A673 (cell line): ENCODE results near the gene RPL26.

Experiments
- CTCF ChIP-seq: fragments of 300-800, 200-600 bp; sonication (generic); conservative IDR thresholded peaks from 2 replicates; pipeline ENCODE4 v1.5.1; 2017; ENCODE audit warnings: low read depth, mild to moderate bottlenecking, antibody characterized with exemption, low read length, moderate library complexity, mixed read lengths
- EZH2 ChIP-seq: fragments of 200-600 bp; sonication (generic); IDR thresholded peaks from 2 replicates; pipeline ENCODE4 v1.6.1; 2017; ENCODE audit warnings: borderline replicate concordance, low read depth, mild to moderate bottlenecking, mixed read lengths, antibody characterized with exemption, low read length; ENCODE audit not compliant: poor library complexity, severe bottlenecking

GRCh38 chr17:8338753-8339140 is 44.2 kb downstream of the RPL26 start:
- TF ChIP-seq CTCF (no peak), EZH2 (no peak)
